ENCODE data around the gene PAPPA2.
A peak's percentile ranks its signal among the peaks of the same experiment; 100 is the strongest.
"Not testable (repeated sequence)": the region's sequence is repeated elsewhere in the genome, so short reads cannot be mapped to it uniquely, and the experiment has no call there.

The PAPPA2 gene

DNA sequence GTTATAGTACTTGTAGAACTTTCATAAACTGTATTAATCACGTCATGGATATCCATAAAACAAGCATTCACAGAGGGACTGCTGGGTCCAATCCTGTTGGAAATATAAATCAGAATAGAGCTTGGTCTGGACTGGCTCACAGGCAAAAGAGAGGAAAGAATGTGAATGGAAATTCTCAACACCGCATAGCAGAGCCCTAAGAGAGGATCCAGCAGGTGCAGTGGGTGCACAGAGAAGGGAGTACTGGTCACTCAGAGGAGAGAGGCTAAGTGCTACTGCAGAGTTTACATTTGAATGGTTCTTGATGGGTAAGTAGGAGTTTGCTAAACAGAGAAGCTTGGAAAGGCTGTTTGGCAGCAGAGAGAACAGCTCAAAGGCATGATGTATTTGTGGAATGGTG is 231.7 kb downstream of the PAPPA2 start:
- DNase-seq: no peak

DNA sequence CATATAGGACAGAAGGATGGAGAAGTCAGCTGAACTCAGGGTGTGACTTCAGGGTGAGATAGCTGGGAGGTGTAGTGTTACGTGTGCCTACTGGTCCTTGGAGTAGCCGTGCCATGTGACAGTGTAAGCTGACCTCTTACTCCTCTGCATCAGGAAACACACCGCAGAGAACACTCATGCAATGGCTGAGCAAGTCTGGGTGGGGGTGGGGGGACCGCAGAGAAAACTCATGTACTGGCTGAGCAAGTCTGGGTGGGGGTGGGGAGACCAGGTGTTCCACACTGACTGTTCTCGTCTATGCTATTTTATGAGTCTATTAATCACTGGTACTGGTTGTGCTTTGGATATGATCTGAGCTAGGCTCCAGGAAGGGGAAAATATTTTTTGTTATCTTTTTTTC is 233.1 kb downstream of the PAPPA2 start:
- peak; percentile 66 for DNase-seq

DNA sequence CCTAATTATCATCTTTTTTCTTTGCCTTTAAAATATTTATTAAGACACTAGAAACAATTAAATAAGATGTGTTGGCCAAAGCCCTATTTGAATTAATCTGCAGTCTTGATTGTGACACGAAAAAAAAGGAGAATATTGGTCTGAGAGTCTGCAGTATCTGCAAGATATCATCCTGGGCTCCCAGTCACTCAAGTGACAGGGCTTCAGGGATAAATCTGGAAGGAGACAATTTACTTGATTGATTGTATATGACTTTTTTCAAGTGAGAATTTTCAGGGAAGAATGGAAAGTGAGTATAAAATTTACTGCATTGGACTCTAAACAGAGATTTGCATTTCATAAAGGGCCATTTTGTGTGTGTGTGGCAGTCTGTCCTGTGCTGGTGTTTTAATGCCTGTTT is 233.7 kb downstream of the PAPPA2 start:
- DNase-seq: no peak

DNA sequence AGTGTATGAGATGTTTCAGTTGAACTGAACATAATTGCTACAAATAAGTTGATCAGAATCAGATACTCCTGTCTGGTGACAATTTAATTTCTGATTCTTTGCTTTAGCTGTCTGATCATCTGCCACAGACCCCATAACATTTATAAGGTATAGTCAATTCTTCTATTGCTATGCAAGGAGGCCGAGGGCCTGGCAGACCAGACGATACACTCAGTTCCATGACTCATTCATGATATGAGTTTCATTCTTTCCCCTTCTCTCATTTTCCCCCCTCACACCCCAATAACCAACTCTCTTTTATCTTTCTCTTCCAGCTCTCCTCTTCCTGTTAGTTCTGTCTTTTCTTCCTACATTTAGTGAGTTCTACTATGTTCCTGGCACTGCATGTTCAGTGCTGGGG is 236.8 kb downstream of the PAPPA2 start:
- DNase-seq: no peak

DNA sequence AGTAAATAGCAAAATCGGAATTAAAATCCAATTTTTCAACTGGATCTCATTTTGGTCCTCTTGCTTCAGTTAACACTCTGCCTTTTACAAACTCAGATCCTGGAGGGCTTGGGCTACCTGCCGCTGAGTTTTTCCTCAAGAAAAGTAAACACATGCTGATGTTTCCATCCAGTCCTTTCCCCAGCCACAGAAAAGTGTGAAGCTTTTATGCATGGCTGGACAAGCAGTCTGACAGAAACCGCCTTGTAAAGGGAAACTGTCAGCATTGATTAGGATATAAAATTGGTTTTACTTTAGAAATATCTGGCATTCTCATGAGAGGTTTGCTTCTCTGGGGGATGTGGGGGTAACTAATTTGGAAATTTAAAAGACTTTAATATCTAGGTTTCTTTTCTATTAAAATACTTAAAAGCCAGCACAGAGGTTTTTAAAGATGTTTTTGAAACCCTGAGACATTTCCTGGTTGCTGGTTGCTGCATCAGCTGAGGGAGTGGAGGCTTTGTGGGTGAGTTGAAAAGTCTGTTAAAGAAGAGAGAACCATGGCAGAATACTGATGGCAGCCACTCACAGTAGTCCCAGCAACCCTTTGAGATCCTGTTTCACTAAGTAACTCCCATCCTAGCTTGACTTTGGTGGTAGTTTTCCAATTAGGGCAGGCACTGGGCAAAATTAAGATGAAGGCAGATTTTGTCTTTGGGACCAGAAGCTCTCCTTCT is 238.3 kb downstream of the PAPPA2 start:
- DNase-seq: no peak

DNA sequence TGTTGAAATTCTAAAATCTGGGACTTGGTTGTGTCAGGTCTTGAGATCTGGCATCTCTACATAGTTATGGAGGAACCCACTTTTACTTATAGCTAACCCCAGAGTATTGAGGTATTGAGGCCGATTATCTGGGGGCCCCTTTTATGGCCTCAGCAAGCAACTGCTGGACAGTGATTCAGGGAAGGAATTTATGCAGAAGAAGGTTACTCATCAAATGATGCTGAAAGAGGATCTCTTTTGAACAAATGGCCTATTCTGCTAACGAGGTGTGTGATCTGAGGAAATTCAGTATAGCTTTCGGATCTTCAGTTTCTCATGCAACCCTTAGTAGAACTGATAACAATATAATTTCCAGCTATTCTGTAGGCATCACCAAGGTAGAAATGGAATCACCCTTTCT is 239.9 kb downstream of the PAPPA2 start:
- DNase-seq: no peak

DNA sequence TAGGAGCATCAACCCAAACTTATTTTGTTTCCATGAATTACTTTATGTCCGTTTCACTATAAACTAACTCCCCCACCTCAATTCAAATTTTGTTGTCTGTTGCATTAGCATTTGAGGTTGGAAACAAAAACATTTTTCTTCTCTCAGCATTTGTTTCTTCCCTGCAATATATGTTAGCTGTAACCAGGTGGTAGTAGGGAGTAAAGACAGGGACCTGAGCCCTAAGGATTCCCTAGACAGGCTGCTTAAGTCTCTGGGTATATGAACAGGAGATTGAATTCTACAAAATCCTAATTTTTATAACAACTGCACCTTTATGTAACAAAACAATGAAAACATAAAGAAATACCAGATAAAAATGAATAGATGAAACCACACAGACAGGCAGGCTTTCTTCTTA is 242.6 kb downstream of the PAPPA2 start:
- DNase-seq: no peak

DNA sequence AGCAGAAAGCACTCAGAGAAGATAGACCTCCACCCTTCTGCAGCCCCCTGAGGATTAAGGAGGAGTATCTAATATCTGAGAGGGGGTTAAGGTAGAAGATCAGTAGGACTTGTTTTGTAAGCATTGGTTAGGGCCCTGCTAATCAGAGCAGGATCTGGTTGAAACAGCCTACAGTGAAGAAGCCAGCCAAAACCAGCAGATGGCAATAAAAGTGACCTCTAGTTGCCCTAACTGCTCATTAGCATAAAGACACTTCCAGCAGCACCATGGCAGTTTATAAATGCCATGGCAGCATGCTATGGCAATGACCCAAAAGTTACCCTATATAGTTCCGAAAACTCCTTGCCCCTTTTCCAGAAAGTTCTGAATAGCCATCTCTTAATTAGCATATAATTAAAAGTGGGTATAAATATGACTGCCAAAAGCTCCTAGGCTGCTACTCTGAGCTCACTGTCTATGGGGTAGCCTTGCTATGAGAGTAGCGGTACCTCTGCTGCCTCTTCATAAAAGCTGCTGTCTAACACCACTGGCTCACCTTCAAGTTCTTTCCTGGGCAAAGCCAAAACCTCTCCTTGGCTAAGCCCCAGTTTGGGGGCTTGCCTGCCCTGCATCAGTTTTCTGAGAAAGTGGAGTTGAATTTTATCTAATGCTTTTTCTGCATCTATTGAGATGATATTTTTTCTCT is 254.2 kb downstream of the PAPPA2 start:
- DNase-seq: peak; percentile 99

DNA sequence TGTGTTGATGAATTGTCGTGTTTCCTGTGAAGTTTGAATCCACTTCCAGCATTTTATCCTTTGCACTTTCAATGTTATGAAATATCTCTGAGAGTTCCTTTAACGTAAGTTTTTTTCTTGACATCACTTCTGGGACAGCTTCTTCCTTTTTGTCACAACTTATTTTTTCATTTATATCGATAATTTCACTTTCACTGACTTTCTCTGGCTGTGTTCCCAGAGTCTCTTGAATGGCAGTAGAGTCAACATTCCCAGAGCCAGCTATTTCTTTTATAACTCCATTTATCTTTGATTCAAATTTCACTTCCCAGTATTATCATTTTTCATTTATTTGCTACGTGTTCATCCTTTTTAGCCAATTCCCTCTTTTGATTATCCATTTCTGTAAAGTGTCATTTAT is 256.5 kb downstream of the PAPPA2 start:
- DNase-seq: no peak

DNA sequence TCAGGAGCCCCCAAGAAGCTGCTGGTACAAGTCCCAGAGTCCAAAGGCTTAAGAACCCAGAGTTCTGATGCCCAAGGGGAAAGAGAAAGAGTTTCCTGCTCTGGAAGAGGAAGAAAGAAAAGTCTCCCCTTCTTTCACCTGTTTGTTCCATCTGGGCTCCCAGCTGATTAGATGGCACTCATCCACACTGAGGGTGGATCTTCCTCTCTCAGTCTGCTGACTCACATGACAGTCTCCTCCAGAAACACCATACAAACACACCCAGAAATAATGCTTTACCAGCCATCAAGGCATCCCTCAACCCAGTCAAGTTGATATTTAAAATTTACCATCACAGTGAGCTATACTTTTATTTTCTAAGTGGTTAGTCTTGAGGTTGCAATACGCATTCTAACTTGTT is 257.9 kb downstream of the PAPPA2 start:
- DNase-seq: no peak

DNA sequence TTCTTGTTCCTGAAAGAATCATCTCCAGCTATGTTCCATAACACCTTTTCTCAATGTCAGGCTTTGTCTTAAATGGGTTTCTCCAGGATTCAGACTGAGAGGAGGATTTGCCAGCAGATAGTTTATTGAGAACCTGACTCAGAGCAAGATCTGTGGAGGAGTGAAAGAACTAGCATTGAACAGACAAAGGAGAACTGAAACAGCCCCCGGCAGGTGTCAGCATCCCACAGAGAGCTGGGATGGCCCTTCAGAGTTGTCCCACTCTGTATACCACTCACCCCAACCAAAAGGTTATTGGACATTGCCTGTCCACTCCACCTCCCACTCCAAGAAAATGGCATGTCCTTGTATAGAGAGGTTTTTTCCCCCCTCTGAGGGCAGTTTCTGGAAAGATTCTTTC is 270.7 kb downstream of the PAPPA2 start:
- DNase-seq: no peak

DNA sequence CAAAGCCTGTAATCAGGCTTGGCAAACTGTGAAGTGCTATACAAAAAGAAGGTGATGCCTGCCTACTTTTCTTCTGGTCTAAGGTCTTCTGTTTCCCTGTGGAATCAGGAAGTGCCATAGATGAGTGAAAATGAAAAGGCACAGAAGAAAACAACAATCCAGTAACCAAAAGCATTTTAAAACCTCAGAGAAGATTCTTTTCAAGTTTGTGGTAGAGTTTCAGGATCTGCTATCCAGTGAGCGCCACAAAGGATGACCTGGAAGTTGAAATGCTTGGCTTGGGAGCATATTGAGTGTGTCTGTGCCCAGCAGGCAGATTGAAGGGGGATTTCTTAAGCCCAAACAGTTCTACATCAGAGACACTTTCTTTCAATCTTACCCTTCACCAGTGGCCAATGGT is 272.2 kb downstream of the PAPPA2 start:
- DNase-seq: no peak

DNA sequence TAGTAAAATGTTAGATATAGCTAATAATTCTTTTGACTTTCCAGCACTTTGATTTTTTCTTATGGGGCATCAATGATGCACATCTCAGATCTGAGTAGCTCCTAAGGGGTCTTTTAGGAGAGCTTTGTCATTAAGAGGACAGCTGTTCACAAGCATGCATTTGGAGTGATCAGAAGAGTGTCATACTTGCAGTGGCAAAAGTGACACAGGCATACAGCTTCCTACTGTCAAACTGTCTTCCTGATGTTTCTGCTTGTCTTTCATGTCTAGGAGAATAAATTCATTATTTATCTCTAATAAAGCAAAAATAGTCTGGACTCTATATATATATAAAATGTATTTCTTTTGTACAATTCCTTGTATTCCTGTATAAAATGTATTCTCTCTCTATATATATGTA is 273.0 kb downstream of the PAPPA2 start:
- DNase-seq: no peak

DNA sequence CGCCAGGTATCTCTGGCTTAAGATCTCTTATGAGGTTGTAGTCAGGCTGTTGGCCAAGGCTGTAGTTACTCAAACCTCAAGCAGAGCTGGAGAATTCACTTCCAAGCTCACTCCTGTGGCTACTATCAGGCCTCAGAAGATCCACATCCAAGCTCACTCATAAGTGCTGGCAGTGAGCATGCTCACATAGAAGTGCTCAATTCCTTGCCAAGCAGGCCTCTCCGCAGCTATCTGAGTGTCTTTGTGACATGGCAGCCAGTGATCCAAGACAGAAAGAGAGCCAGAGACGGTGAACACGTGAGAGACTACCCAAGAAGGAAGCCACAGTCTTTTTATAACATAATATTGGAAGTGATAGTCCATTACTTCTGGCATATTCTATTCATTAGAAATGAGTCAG is 278.2 kb downstream of the PAPPA2 start:
- DNase-seq: no peak

DNA sequence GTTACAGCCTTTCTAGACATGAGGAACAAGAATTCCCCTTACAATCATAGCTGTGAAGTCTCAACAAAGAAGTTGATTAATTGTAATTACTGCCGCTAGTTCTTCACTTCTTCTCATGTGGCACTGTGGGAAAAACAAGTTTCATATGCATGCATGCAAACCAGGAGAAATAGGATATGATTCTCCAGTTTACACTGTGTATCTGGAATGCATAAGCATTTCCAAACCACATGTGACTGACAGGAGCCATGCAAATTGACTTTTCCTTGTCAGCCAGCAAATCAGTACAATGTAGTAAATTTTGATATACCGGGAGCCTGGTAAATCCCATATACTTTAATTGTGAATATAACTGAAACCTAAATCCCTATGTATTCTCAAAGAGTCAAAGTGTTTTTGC is 279.3 kb downstream of the PAPPA2 start:
- DNase-seq: no peak

DNA sequence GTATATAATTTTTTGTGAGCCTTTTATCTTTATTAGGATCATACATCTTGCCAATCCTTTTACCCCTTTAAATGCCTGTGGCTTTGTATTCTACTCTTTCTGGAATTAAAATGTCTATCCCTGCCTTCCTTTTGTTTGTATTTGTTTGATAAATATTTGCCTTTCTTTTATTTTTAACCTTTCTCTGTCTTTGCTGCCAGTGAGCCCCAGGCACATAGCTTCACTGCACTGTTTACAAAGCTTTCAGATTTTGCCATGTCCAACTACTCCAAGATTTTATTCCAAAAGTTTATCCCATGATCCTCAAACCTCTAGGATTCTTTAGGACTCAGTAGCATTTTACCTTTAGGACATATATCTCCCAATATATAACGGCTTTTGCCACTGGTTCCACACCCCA is 281.2 kb downstream of the PAPPA2 start:
- no peak for DNase-seq

DNA sequence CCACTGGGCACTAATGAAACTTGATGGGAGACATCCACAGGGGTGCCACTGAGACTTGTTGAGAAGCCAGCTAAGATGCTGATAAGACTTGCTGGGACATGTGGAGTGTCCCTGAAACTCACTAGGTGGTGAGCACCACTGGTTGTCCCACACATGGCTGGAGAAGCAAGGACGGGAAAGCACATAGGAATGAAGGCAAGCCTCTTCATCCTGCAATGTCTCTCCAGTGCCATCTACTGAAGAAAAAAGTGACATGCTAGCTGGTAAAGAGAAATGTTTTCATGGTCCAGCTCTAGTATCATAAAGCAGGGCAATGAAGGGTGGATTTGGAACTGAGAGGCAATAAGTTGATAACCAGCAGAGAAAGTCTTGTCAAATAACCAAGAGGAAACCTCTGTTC is 283.0 kb downstream of the PAPPA2 start:
- peak; percentile 32 for DNase-seq

DNA sequence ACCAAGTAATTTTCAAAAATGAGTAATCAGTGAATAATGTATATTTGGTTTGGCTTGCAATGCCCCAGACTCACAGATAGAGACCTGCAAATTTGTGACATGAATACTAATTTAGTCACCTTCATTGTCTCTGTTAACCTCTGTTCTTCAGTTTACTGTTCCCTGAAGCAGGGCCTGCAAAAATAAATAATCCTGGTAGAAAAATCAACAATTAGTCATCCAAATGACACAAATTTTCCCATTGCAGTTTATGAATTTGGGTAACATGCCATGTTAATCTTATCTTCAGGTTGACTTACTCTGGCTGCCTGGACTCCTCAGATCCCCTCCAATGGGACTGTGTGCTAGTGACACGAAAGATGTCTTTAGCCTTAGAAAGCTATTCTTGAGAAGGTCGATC is 289.5 kb downstream of the PAPPA2 start:
- DNase-seq: no peak

DNA sequence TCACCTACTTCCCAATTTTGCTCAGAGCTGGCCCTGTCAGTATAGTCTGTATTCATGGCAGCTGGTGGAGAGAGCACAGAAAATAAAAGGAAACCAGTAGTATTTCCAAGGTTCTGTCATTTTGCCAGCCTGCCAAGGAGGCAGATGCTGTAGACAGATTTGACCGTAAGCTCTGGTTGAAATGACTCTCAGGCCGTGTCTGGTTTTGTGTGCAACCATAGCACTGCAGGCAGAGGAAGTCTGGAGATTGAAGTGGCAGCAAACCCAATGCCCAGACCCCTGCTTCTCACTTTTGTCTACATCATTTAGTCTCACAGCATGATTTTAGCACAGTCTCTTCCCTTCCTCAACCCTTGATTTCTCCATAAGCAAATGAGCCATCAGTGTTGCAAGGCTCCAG is 291.7 kb downstream of the PAPPA2 start:
- DNase-seq: no peak

DNA sequence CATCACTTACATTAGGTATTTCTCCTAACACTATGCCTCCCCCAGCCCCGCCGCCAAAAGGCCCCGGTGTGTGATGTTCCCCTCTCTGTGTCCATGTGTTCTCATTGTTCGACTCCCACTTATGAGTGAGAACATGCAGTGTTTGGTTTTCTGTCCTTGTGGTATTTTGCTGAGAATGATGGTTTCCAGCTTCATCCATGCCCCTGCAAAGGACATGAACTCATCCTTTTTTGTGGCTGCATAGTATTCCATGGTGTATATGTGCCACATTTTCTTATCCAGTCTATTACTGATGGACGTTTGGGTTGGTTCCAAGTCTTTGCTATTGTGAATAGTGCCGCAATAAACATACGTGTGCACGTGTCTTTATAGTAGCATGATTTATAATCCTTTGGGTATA is 293.8 kb downstream of the PAPPA2 start:
- not testable (repeated sequence) for DNase-seq

DNA sequence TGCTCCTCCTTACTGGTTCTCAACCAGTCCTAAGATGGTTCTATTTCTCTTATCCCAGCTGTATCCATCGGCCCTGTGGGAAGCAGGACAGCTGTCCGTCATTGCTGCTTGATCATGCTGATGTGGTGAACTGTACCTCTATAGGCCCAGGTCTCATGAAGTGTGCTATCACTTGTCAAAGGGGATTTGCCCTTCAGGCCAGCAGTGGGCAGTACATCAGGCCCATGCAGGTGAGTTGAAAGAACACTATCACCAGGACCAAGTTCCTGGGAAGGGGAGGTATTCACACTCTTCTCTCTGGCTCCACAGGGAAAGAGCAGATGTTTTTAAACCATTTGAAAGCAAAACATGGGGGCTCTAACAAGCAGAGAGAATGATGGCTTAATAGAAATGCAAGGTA is 302.6 kb downstream of the PAPPA2 start:
- DNase-seq: no peak

DNA sequence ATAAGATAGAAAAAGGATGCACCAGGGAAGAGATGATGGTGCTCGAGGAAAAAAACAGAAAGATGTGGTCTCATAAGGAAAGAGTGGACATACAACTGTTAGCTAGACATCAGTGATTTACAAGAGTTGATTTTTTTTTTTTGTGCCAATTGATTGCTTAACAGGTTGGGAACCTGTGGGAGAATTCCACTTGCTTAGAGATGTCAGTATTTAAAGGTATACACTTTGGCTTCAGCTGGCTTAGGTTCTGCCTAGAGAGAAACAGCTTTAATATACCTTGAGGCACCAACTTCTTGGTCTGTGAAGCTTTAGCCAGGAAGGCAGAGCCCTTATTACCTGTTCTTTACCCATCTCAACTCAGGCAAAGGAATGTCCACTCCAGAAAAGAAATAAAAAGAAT is 303.8 kb downstream of the PAPPA2 start:
- no peak for DNase-seq

DNA sequence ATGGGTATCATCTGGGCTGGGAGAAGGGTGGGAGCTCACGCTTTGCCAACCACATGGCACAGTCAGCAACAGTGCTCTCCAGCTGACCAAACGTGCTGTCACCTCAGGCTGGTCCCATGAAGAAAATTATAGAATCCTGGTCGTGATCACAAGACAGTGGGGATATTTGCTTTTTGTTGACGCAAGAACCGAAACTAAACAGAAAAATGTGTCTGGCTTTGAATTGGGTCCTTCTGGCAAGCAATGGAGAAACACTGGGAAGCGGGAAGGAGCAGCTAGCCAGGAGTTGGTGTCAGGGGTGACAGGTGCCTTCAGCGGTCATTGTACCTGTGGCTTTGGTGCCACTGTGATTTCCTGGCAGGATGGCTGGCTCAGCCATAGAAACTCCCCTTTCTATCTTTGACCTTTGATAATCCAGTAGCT is 304.8 kb downstream of the PAPPA2 start:
- no peak for DNase-seq

DNA sequence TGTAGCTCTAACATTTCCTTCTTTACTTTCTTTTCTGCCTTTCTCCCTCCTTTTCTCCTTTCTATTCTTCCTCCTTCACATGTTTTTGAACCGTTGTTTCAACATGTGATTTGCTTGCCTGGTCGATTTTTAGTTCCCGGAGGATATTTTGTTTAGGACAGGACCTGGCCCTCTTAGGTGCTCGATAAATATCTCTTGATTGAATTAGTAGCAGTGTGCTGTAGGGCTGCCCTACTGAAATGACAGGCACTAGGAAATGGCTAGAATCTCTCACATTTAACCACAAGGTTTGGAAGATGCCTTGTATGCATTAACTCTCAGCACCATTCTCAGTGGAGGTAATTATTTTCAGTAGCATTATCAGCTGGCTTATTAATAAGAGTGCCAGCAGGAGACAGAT is 305.6 kb downstream of the PAPPA2 start:
- DNase-seq: no peak

DNA sequence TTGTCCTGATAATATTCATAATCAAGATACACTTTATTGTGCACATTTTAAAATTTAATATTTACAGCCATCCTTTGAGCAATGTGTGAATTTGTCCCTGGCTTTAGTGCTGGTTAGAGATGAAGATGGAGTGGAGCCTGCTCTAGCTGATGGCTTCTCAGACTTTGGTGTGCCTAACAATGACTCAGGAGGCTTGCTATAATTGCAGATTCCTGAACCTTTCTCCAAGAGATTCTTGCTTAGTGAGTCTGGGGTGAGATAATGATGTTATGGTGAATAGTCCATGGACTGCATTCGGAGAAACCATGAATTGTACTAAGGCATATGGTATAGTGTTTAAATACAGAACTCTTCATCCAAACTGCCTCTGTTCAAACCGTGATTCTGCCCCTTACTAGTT is 307.1 kb downstream of the PAPPA2 start:
- DNase-seq: no peak
